DMS153 treated with DMSO at 0.1 percent for 48 hours (cell line): ENCODE measurements around the gene GLIS1.

Source experiments
- DNase-seq: peaks from one replicate; lab custom pipeline; 2025; ENCODE audit not compliant: unreplicated experiment; lab: John Stamatoyannopoulos, UW

GLIS1 gene

GRCh38 chr1:53680868-53681267, 58.1 kb downstream of the GLIS1 start:
- no peak for DNase-seq

- DNase-seq: no peak
Measured at GRCh38 chr1:53678938-53679825, 59.8 kb downstream of the GLIS1 start.

DNA sequence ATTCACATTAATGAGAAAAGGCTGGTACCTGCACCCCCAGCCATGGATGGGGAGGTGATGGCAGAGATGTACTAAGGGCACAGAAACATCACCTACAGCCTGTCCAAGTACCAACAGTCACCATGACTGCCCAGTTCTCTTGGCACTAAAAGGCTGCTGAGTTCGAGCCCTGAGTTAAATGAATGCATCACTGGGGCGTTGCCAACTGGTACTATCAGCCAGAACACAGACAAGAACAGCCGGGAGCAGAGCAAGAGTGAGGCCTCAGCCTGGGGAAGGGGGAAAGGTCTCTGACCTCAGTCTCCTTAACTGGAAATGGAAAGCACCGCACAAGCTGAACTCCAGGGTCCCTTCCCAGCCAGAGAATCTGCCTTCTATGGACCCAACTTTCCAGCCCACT, 60.5 kb downstream of the GLIS1 start:
- no peak for DNase-seq

GRCh38 chr1:53678046-53678445, 60.9 kb downstream of the GLIS1 start:
- DNase-seq: no peak

DNA sequence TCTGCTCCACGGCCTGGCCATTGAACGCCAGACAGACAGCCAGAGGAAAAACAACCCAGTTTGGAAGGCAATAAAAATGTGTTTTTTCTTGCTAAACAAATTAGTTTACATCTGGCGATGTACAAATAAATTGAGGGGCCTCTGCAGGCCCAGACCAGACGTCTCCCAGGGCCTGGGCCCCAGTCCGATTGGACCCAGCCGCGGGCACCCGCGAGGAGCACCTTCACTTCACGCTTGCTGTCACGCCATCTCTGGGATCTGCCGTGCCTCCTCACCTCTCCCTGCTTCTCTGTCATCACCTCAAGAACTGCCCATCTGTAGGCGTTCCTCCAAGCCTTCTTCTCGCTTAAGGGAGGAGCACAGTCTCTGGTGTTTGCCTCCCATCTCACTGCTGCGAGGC, 61.5 kb downstream of the GLIS1 start:
- no peak for DNase-seq

DNA sequence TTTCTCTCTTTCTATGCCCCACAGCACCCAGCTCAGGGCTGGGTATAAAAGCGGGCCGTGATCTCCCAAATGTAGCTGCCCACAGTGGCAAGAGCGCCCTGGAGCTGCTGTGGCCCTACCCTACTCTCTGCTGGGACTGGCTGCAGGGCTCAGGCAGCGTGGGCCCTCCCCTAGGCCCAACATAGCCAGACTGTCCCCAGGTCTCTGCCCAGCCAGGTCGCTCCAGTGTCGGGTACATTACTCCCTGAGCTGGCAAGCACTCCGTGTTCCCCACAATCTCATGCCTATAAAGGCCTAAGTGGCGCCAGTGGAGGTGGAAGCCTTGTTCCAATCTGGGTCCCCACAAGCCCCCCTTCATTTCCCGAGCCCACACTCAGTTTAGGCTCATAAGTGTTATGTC, 66.2 kb downstream of the GLIS1 start:
- DNase-seq: no peak

- no peak for DNase-seq
Measured at GRCh38 chr1:53672243-53672642, 66.7 kb downstream of the GLIS1 start.

DNA sequence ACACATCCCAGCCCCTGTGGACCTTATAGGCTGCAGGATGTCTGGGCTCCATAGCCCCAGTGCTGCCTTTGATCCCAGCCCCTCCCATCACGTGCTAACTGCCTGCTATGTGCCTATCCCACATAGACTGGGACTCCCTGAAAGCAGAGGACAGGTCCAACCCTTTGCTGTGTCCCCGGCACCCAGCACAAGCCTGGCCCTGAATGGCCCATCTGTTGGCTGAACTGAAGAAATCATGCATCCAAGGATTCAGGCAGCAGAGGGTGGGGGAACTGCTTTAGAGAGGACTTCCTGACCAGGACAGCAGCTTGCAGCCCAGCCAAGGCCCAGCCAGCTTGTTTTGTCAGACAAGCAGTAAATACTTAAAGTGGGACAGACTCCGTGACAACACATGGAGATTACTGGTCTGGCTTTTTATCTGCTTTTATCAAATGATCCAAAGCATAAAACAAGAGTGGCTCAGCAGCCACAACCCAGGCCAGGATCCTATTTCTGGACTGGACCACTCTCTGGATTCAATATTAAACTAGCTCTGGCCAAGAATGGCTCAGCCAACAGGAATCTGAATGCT, 69.3 kb downstream of the GLIS1 start:
- no peak for DNase-seq

GRCh38 chr1:53666566-53666965, 72.4 kb downstream of the GLIS1 start:
- DNase-seq: no peak

GRCh38 chr1:53665996-53666395, 73.0 kb downstream of the GLIS1 start:
- no peak for DNase-seq

GRCh38 chr1:53663529-53664300, 75.2 kb downstream of the GLIS1 start:
- no peak for DNase-seq

- DNase-seq: no peak
Measured at GRCh38 chr1:53662951-53663350, 76.0 kb downstream of the GLIS1 start.

DNA sequence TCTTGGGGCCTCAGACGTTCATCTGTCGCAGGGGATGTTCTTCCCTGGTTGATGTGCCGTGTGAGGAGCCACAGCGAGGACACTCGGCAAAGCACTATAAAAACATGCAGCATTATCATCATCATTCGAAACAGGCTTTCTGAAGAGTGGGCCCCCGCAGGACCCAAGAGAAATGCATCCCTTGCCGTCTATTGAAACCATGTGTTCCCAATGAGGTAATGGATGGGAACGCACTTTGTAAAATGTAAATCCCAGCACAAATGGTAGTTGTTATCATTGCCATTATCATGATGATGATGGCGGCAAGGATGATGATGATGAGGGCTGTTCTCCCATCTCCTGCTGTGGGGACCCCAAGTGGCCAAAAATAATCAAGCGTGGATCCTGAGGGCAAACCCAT, 76.8 kb downstream of the GLIS1 start:
- DNase-seq: no peak

GRCh38 chr1:53661496-53661895, 77.5 kb downstream of the GLIS1 start:
- DNase-seq: no peak

DNA sequence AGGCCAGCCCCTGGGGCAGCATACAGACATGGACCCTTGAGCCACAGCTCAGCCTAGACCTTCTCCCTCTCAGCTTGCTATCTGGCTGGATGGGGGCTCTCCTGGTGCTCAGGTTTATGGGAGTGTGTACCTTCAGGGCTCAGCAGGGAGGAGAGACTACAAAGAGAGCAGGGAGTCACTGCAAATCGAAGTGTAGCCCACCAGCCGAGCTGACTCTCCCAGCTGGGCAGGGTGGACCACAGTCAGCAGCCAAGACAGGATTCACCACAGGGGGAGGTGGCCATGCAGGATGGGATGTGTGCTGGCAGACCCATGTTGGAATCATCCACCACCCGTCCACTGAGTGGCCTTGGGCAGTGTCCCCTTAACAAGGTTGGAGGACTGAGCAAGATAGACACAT, 78.3 kb downstream of the GLIS1 start:
- DNase-seq: no peak

GRCh38 chr1:53659436-53659835, 79.5 kb downstream of the GLIS1 start:
- DNase-seq: no peak

GRCh38 chr1:53658489-53659230, 80.3 kb downstream of the GLIS1 start:
- DNase-seq: no peak

DNA sequence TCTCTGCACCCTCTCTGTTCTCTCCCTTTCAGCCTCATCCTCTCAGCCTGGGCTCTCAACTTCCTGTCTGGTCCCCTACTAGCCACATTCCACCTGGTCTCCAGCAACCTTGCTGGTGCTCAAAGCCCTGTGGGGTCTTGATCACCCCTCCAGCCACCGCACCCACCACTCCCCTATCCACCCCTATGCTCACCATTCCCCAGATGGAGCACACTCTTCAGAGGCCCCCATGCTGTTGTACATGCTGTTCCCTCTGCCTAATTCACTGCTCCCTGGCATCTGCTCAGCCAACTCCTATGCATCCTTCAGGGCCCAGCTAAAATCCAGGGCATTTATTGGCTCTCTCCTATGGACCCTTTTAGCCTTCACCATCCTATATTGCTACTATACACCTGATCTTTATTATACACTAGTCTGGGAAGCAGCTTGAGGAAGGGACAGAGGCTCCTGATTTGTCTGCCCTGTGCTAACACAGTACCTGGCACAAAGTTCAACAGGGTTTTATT, 81.0 kb downstream of the GLIS1 start:
- no peak for DNase-seq

- no peak for DNase-seq
Measured at GRCh38 chr1:53657531-53657805, 81.5 kb downstream of the GLIS1 start.

DNA sequence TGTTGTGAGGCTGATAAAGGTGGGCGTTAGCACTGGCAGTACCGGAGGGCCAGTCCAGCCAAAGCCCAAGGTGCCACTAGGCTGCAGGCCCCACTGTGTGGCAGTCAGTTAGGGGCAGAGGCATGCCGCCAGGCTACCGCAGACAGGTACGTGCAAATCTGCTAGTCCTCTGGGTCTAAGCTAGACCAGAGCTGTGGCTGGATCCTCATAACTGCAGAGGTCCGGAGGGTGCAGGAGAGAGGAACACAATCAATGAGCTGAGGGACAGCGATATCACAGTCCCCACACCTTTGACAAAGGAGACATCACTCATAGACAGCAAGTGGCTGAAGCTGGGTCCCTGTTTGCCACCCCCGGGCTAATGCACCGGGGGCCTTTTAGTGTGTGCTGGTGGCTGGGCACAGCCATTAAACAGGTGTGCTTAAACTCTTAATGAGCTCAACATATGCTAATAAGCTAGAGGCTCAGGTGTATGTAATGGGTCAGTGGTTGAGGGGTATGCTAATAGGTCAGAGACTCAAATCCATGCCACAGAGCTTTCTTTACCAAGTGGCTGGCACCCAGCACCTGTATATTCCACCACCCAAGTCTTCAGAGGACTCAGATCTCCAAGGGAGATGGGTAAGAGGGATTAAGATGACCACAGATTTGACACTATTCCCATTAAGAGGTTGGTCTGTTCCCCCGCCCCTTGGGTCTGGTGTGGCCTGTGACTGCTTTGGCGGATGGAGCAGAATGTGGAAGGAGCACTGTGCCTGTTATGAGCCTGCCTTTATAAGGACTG, 82.0 kb downstream of the GLIS1 start:
- no peak for DNase-seq
